OCI-LY7 (cell line): ENCODE results near the gene CFAP61.

Experiments
- CTCF ChIP-seq: fragments of 200-600 bp; sonication (generic); conservative IDR thresholded peaks from 2 replicates; pipeline ENCODE4 v1.5.1; 2014; ENCODE audit warnings: mild to moderate bottlenecking, antibody characterized with exemption, low read length, moderate library complexity, mixed read lengths
- EZH2phosphoT487 ChIP-seq: fragments of 200-600 bp; sonication (generic); IDR thresholded peaks from 2 replicates; pipeline ENCODE4 v1.6.1; 2018; ENCODE audit warnings: low read depth, borderline replicate concordance, mild to moderate bottlenecking, mixed run types, antibody characterized with exemption, low read length, moderate library complexity, mixed read lengths

DNA sequence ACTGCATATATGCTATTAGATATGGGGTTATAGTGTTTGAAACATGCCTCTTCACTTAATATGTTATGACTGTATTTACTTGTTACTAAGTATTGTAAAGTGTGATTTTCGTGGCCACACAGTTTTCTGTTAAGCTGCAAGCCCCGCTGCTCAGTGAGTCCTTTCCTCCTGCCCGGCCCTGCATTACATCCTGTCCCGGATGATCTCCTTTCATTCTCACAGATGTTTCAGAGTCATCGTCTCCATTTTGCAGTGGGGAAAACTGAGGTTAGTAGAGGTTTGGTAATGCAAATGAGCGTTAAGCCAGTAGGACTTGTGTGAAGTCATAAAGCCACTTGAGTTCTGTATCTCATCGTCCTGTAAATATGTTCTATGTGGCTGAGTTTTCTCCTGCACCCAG lies 155.5 kb downstream of the CFAP61 start:
- no peak for TF ChIP-seq EZH2phosphoT487
- TF ChIP-seq CTCF: no peak
